Suppressor macrophage treated with lipopolysaccharide for 1 hour (primary cell): ENCODE measurements around the gene SELP.
"Not testable (repeated sequence)": the region's sequence is repeated elsewhere in the genome, so short reads cannot be mapped to it uniquely, and the experiment has no call there.

Experiments used
- DNase-seq, 3 donors: peaks; one replicate each; pipeline ENCODE4 v3.0.0-alpha.2; 2020 to 2022

Gene SELP

DNA sequence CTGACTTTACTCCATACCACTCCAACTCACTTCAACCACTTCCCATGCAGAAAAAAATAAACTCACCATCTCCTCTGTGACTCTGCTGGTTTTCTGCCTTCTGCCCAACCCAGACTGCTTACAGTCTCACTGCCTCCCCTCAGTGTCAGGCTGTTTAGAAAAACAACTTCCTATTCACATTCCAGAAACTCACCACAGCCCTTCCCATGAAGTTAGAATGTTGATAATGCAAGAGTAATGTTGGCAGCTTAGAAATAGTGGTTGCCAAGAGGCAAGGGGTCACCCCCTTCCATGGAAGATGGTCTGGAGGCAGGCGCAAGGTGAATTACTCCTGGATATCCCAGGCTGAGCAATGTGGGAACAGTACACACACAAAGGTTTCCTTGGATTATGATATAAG lies at the start of gene SELP:
Gene SELP, minus strand, starts transcription at position 119 of the 400 bp plus-strand sequence. Its CDS starts 50 bp downstream, at position 69.
- DNase-seq = no peak

DNA sequence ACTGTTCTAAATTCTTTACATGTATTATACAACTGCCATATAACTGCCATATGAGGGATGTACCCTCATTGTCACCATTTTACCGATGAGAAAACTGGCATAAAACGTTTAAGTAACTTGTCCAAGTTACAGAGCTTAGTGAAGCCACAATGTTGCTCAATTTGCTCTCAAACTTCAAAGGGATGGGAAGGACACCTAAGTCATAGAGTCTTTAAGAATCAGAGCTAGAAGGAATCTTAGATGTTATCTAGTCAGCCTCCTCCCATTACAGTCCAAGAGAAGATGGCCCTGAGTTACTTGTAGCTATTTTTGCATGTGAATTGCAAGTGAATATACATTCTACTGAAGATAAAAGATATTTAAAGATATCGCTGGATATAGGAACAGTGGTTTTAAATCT lies 49.8 kb upstream of the SELP start:
- DNase-seq = no peak

DNA sequence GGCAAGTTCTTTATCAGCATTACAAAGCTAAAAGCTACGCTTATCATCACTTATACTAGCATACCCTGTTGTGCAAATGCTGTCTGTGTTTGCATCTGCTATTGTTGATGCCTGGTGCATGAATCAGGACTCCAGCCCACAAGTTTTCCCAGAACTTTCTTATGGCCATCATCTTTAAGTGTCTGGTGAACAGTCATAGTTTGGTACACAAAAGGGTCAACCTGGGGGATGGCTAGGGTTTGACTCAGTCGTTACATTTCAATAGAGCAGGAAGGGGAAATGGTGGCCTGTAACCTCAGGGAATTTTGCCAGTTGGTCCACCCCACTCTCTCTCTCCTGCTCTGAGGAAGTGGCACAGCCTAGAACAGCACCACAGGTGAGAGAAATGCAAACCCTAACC lies 46.1 kb upstream of the SELP start:
- DNase-seq = no peak

DNA sequence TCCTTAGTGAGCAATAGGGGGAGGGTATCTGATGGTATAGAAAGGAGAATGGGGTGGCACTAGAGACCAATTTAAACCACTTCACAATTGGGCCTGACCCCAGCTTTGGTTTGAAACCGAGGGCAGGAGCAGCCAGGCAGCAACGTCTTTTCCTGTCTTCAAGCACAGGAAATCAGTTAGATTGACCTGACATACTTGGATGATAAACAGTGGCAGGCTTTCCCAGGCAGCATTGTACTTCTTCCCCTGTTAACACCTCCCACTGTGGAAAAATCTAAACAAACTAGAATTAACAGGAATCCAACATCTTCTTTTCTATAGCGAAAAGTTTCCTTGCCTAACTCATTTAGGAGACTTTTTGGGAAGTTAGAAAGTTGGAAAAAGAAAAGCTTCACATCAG lies 40.9 kb upstream of the SELP start:
- no peak for DNase-seq

DNA sequence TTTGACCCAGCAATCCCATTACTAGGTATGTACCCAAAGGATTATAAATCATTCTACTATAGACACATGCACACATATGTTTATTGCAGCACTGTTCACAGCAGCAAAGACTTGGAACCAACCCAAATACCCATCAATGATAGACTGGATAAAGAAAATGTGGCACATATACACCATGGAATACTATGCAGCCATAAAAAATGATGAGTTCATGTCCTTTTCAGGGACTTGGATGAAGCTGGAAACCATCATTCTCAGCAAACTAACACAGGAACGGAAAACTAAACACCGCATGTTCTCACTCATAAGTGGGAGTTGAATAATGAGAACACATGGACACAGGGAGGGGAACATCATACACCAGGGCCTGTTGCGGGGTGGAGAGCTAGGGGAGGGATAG lies 40.3 kb upstream of the SELP start:
- DNase-seq = not testable (repeated sequence)

DNA sequence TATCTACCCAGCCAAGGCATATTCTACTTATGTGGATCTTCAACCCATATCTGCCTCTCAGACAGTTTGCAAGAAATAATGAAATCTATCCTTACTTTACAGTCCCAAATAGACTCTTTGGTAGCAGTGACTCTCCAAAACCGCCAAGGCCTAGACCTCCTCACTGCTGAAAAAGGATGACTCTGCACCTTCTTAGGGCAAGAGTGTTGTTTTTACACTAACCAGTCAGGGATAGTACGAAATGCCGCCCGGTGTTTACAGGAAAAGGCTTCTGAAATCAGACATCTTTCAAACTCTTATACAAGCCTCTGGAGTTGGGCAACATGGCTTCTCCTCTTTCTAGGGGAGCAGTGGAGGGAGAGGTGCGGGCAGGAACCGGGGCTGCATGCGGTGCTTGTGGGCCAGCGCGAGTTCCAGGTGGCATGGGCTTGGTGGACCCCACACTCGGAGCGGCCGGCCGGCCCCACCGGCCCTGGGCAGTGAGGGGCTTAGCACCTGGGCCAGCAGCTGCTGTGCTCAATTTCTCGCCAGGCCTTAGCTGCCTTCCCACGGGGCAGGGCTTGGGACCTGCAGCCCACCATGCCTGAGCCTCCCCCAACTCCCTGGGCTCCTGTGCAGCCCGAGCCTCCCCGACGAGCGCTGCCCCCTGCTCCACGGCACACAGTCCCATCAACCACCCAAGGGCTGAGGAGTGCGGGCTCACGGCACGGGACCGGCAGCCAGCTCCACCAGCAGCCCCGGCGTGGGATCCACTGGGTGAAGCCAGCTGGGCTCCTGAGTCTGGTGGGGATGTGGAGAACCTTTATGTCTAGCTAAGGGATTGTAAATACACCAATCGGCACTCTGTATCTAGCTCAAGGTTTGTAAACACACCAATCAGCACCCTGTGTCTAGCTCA lies 38.0 kb upstream of the SELP start:
- DNase-seq = not testable (repeated sequence)

- peak; percentile 29 to 56 (median 37) for DNase-seq
Observed at GRCh38 chr1:169667227-169667639, 37.3 kb upstream of the SELP start.

DNA sequence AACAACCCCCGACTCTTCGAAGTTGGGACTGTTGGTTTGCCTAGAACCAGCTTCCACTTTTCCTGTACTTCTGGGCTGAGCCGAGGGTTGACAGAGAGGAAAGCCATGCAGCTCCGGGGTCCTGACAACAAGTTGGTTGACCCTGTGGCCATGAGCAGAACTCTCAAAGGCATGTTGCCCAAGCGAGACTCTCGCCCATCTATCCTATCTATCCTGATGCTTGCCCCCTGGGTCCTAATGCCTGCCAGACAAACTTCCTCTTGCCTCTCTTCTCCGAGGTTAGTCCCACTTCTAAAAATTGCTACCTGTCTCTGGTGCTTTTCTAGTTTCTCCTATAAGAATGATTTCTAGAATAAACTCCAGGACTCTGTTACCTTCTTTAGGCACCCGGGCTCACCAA lies 32.8 kb upstream of the SELP start:
- DNase-seq = not testable (repeated sequence)

GRCh38 chr1:169661066-169661465 lies 31.1 kb upstream of the SELP start:
- DNase-seq = not testable (repeated sequence)

DNA sequence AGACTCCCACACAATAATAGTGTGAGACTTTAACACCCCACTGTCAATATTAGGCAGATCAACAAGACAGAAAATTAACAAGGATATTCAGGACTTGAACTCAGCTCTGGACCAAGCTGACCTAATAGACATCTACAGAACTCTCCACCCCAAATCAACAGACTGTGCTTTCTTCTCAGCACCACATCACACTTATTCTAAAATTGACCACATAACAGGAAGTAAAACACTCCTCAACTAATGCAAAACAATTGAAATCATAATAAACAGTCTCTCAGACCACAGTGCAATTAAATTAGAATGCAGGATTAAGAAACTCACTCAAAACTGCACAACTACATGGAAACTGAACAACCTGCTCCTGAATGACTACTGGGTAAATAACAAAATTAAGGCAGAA lies 28.9 kb upstream of the SELP start:
- DNase-seq = not testable (repeated sequence)

DNA sequence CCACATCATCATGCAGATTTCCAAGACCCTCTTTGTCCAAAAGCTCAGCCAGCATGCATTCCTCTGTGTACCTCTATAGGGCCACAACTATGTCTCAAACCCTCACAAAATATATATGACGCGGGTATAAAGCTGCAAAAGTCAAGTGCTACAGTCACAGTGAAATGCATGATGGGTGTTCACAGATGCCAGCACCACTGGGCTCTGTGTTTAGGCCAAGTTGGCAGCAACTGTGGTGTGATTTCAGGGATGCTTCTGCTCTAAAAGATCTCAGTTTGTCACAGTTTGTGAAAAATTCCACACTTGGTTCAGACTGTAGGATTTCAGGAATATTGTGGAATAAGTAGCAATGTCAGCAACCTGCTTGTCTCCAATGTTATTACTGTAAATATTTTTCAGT lies 23.9 kb upstream of the SELP start:
- DNase-seq = no peak

DNA sequence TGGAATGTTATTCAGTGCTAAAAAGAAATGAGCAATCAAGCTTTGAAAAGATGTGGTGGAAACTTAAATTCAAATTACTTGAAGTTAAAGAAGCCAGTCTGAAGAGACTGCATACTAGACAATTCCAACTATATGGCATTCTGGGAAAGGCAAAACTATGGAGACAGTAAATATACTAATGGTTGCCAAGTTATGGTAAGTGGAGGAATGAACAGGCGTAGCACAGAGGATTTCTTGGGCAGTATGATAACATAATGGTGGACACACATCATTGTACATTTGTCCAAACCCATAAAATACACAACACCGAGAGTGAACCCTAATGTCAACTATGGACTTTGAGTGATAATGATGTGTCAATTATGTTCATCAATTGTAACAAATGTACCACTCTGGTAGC lies 21.1 kb upstream of the SELP start:
- DNase-seq = no peak

GRCh38 chr1:169650551-169650950 lies 20.6 kb upstream of the SELP start:
- DNase-seq = no peak

DNA sequence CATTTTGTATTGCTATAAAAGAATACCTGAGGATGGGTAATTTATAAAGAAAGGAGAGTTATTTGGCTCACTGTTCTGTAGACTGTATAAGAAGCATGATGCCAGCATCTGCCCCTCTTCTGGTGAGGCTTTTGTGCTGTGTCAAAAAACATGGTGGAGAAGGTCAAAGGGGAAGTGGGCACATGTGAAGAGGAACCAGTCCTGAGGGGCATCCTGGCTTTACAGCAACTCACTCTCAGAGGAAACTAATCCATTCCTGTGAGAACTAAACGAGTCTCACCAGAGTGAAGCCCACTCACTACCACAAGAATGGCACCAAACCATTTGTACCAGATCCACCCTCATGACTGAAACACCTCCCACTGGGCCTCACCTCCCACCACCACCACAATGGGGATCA lies 18.8 kb upstream of the SELP start:
- no peak for DNase-seq

DNA sequence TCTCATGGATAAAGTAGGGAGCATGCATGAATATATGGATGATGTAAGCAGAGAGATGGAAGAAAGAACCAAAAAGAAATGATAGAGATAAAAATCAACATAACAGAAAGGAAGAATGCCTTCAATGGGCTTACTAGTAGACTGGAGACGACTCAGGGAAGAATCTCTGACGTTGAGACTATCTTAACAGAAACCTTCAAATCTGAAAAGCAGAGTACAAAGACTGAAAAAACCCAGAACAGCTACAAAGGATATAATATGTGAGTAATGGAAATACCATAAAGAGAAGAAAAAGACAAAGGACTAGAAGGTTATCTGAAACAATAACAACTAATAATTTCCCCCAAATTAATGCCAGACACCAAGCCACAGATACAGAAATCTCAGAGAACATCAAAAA lies 18.3 kb upstream of the SELP start:
- DNase-seq = no peak

DNA sequence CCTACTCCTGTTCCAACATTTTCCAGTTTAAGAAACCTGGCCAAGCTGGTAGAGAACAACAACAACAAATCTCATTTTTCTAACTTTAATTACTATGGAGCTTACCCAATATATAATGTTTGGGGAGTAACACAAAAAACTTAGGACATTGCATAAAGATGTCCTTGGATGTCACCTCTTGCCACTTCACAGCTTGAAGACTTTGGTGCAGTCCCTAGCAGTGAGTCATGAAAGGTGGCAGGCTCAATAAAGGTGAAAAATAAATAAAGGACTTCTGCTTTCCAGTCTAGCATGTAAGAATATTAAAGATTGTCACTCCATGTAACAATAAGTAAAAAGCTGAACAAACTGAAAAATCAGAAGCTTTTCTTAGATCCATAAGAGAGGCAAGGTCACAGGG lies 17.6 kb upstream of the SELP start:
- DNase-seq = no peak

GRCh38 chr1:169644297-169644696 lies 14.4 kb upstream of the SELP start:
- no peak for DNase-seq

GRCh38 chr1:169634877-169635276 lies 5.0 kb upstream of the SELP start:
- no peak for DNase-seq

GRCh38 chr1:169634145-169634544 lies 4.2 kb upstream of the SELP start:
- DNase-seq = no peak

- no peak for DNase-seq
Observed at GRCh38 chr1:169631249-169631648, 1.3 kb upstream of the SELP start.

GRCh38 chr1:169624912-169625311 lies 5.0 kb downstream of the SELP start:
- no peak for DNase-seq

- DNase-seq = no peak
Observed at GRCh38 chr1:169624122-169624521, 5.8 kb downstream of the SELP start.

- DNase-seq = no peak
Observed at GRCh38 chr1:169623132-169623926, 6.6 kb downstream of the SELP start.

- DNase-seq = no peak
Observed at GRCh38 chr1:169620565-169620964, 9.4 kb downstream of the SELP start.
